ENCODE measurements around the gene PBX1.

DNA sequence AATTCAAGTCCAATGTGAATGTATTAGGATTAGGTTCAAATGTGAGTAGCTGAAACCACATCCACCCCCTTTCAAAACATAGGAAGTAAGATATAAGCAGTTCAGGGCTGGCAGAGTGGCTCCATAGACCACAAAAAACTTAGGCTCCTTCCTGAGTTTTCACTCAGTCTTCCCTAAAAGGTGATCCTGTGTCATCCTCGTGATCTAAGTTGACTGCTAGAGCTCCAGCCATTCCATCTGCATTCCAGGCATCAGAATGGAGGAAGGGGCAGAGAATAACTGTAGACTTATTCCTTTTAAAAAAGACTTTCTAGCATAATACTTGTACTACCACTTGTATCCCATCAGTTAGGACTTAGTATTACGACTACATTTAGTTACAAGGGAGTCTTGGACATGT is 204.1 kb downstream of the PBX1 start:
- TF ChIP-seq CTCF (IDR thresholded peaks at IDR 0.05) (no peak), POLR2A (IDR thresholded peaks at IDR 0.05) (no peak)

All from esophagus squamous epithelium (tissue), 4 donors.